PFSK-1 (cell line): ENCODE data around the gene HDGFL3.

ENCODE experiments used
- FOXP2 ChIP-seq: optimal IDR thresholded peaks from 2 replicates; pipeline ENCODE3; 2011; ENCODE audit warnings: borderline replicate concordance, control low read depth, inconsistent platforms; ENCODE audit not compliant: insufficient read depth; ENCODE audit errors: extremely low read length, extremely low read depth
- POLR2AphosphoS5 ChIP-seq: IDR thresholded peaks from 2 replicates; pipeline ENCODE4 v1.6.1; 2012; ENCODE audit warnings: low read depth, mild to moderate bottlenecking, control low read depth, low read length, moderate library complexity
- REST ChIP-seq, 2 experiments: IDR thresholded peaks; 2 replicates each; pipeline versions ENCODE4 v1.6.1 to v1.8.0; 2011 to 2012; ENCODE audit warnings: low read depth in 2 of 2, low read length in 2 of 2, control low read depth in 1 of 2, inconsistent platforms in 1 of 2, mild to moderate bottlenecking in 1 of 2, moderate library complexity in 1 of 2; ENCODE audit not compliant: insufficient read depth in 1 of 2

DNA sequence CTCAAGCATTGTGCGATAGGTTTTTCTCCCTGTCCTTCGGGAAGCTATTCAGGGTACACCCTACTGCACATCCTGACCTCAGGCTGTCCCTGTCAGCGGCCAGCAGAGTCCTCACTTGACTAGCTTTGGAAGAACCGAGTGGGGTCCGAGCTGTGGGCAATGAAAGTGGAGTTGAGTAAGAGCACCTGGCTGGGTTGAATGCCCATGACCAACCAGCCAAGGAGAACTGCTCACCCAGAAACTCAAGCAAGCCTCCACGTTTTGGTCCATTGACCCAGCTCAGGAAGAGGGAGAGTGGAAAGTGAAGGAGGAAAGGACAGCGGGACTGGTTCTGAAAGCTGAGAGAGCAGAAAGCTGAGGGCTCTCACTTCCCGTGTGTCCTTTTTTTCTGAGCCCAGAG is 36.0 kb upstream of the HDGFL3 start:
- no peak for TF ChIP-seq POLR2AphosphoS5
- TF ChIP-seq REST (IDR thresholded peaks at IDR 0.05; ENCODE audit: insufficient read depth in 1 of 2, low read depth in 2 of 2, low read length in 2 of 2), result no peak
- TF ChIP-seq FOXP2, result no peak
